ENCODE results near the gene ASRGL1.

ASRGL1 gene

GRCh38 chr11:62416596-62416995, 79.3 kb downstream of the ASRGL1 start:
- DNase-seq (ENCODE audit: low read depth), result no peak

GRCh38 chr11:62418136-62418535, 80.9 kb downstream of the ASRGL1 start:
- no peak for DNase-seq (ENCODE audit: low read depth)

DNA sequence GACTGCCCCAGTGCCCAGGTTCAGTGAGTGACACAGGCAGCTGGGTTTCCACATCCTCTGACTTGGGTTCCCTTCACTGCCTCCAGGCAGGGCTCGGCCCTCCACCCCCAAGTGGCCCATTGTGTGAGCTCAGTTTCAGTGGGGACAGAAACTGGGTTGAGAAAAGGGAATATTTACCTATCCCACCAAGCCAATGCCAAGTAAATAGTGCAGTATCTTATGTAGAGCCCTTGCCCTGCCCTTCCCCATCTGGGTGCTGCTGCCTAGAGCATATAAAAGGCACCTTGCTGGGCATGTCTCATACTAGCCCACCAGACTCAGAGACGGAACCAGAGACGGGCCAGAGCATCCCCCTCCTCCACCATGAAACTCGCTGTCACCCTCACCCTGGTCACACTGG, 81.5 kb downstream of the ASRGL1 start, which contains the start of gene SCGB1A1:
Gene SCGB1A1, plus strand, starts transcription at position 301 of the 400 bp plus-strand sequence. Its CDS starts 63 bp downstream, at position 364.
- DNase-seq (ENCODE audit: low read depth), result no peak

GRCh38 chr11:62419314-62419929, 82.2 kb downstream of the ASRGL1 start:
- no peak for DNase-seq (ENCODE audit: low read depth)

DNA sequence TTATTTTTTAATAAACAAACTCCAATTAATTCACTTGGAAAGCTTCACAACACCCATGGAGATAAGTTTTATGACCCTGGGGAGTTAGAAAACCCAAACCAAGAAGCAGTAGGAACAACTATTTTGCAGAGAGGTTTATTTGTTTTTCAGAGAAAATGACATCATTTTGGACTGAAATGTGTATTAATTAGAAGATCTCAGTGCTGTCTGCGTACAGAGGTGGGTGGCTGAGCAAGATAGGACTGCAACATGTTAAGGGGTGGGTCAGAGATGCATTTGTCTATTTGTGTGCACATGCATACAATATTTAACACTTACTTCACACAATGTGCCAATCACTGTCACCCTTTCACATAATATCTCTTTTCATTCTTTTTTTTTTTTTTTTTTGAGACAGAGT, 82.7 kb downstream of the ASRGL1 start:
- DNase-seq (ENCODE audit: low read depth), result no peak

- no peak for DNase-seq (ENCODE audit: low read depth)
Measured at GRCh38 chr11:62420882-62421281, 83.6 kb downstream of the ASRGL1 start.

DNA sequence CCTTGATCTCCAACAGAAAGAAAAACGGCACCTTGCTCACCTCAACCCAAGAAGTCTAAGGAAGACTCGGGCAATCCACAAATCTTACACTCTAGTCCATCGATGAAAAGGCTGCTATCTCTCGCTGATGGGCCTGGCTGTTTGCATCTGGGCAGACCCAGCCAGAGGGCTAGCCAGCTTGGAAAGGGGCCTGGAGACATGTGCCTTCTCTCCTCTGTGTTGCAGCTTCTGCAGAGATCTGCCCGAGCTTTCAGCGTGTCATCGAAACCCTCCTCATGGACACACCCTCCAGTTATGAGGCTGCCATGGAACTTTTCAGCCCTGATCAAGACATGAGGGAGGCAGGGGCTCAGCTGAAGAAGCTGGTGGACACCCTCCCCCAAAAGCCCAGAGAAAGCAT, 84.7 kb downstream of the ASRGL1 start:
- no peak for DNase-seq (ENCODE audit: low read depth)

- DNase-seq (ENCODE audit: low read depth), result no peak
Measured at GRCh38 chr11:62423012-62423411, 85.8 kb downstream of the ASRGL1 start.

DNA sequence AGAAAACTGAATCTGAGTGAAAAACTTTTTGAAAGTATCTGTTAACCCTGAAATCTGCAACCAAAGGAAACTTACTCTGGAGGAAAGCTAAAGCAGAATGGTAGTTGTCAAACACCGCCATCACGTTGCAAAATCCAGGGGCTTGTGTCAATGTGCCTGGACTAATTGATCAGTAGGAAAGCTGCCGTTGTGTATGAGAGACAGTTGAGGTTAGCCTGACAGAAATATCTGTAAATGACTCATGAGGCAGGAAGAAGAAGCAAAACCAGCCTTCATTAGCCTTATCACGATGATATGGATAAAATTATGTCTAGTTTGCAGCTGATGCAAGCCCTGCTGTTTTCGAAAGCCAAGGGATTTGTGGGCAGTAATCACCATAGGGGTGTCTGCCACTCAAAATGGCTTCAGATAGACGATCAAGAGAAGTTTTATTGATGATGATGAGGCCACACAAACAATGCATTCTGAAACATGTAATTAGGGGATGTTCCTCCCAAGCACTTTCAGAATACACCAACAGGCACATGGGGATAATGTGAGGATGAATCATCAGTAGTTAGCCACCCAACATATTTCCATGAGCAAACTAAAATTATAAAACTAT, 90.5 kb downstream of the ASRGL1 start:
- DNase-seq (ENCODE audit: low read depth), result no peak

DNA sequence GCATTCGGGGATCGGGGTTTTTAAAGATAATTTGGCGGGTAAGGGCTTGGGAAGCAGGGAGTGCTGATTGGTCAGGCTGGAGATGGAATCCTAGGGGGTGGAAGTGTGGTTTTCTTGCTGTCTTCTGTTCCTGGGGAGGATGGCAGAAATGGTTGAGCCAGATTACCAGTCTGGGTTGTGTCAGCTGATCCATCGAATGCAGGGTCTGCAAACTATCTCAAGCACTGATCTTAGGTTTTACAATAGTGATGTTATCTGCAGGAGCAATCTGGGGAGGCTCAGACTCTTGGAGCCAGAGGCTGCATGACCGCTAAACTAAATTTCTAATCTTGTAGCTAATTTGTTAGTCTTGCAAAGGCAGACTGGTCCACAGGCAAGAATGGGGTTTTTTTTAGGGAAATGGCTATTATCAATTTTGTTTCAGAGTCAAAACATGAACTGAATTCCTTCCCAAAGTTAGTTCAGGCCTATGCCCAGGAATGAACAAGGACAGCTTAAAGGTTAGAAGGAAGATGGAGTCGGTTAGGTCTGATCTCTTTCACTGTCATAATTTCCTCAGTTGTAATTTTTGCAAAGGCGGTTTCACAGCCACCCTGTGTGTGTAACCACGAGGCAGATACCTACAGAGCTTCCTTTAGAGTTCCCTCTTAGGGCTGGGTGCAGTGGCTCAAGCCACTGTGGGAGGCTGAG, 91.8 kb downstream of the ASRGL1 start:
- DNase-seq (ENCODE audit: low read depth), result no peak

DNA sequence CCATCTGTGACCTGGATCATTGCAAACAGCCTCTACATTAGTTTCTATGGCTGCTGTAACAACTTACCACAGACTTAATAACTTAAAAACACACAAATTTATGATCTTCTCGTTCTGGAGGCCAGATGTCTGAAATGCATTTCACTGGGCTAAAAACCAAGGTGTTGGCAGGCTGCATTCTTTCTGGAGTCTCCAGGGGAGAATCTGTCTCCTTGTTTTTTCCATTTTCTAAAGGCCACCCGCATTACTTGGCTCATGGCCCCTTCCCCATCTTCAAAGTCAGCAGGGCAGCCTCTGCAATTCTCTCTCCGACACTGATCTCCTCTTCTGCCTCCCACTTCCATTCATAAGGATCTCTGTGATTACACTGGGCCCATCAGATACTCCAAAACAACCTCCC, 93.2 kb downstream of the ASRGL1 start:
- DNase-seq (ENCODE audit: low read depth), result no peak

GRCh38 chr11:62431171-62431901, 94.1 kb downstream of the ASRGL1 start:
- no peak for DNase-seq (ENCODE audit: low read depth)

- DNase-seq (ENCODE audit: low read depth), result no peak
Measured at GRCh38 chr11:62432695-62433094, 95.4 kb downstream of the ASRGL1 start.

GRCh38 chr11:62433141-62433903, 96.1 kb downstream of the ASRGL1 start:
- DNase-seq (ENCODE audit: low read depth), result no peak

DNA sequence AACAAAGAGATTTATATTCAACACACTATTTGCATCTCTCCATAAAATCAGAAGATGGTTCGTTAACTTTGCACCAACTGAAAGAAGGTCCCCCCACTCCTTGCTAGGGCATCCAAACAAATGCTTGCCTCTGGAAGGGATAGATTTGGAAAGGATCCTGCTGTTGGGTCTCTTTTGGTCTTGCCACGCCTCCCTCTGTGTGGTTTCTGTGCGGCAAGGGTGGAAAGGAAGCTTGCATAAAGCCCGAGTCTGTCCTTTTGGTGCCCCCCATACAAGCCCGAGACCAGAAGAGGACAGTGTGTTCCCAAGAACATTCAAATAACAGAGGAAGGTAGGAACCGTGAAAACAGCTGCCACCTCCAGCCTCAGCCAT, 96.6 kb downstream of the ASRGL1 start:
- no peak for DNase-seq (ENCODE audit: low read depth)

DNA sequence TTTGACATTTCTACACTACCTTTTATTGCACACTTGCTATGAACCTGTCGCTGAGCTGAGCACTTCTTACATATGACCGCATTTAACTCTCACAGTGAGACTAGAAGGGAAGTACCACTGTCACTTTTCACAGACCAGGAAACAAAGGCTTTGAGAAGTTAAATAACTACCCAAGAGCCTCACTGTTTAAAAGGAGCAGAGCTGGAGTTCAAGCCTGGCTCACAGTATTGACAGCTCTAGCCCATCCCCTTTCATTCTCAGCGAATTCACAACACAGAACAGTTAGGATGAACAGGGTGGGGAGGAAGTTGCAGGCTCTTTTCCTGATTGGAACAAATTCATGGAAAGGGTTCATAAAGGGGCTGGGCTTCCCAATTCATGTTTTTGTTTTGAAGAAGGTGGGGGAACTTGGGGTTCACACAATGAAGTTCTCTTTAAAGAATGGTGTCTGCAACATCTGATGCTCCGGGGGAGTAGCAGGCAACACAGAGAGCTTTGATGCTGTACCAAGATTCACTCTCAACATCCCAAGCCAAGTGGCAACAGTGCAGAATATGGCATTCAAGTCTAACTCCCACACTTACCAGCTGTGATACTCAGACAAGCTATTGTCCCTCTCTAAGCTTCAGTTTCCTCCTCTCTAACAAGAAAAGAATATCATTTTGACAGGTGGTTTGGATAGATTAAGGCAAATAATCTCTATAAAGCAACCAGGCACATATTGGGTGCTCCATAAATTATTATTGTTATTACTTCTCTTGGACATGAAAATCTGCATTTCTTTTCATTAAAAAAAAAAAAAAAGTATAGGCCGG, 98.8 kb downstream of the ASRGL1 start:
- no peak for DNase-seq (ENCODE audit: low read depth)

DNA sequence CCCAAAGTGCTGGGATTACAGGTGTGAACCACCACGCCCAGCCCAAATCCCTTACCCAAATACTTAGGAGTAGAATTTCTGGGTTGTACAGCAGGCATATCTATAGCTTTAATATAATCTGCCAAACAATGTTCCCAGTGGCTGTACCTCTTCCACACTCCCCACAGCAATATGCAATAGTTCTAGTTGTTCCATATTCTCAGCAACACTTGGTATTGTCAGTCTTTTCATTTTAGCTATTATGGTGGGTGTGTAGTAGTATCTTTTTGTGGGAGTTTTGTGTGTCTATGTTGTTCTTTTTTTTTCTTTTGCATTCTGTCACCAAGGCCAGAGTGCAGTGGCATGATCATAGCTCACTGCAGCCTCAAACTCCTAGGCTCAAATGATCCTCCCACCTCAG, 100.4 kb downstream of the ASRGL1 start:
- DNase-seq (ENCODE audit: low read depth), result no peak

- DNase-seq (ENCODE audit: low read depth), result no peak
Measured at GRCh38 chr11:62438641-62439040, 101.4 kb downstream of the ASRGL1 start.

- DNase-seq (ENCODE audit: low read depth), result no peak
Measured at GRCh38 chr11:62439785-62440602, 102.7 kb downstream of the ASRGL1 start.
